ENCODE results near the gene AXL. TPM values are rescaled to one million over a fixed set of nuclear protein-coding genes. Genes with fewer than 3 reads are reported as not detected.
A peak's percentile ranks its signal among the peaks of the same experiment; 100 is the strongest.

AXL gene
- total and polyA plus RNA-seq, 2 of the 13 experiments (the other 11 are each of a cell fraction or from before 2014, with no cell fraction given): 0.71 to 5.9 TPM

- TF ChIP-seq ZC3H4 (CRISPR knock-in tag; IDR thresholded peaks at IDR 0.05; ENCODE audit: borderline replicate concordance) (no peak), ZNF576 (CRISPR knock-in tag; IDR thresholded peaks at IDR 0.05) (0 out of 2 replicates have a peak, but pooled peaks have one; percentile 1), ZNF296 (CRISPR knock-in tag; conservative IDR thresholded peaks at IDR 0.05) (0 out of 2 replicates have a peak, but pooled peaks have one; percentile 80), TEAD3 (CRISPR knock-in tag; optimal IDR thresholded peaks at IDR 0.05; ENCODE audit: borderline replicate concordance) (no peak), PREB (CRISPR knock-in tag; IDR thresholded peaks at IDR 0.05) (no peak), ZNF678 (CRISPR knock-in tag; IDR thresholded peaks at IDR 0.05) (no peak), ZNF709 (CRISPR knock-in tag; IDR thresholded peaks at IDR 0.05) (peak; percentile 76; the same call in 1 of the 2 replicates), TCF12 (IDR thresholded peaks at IDR 0.05) (no peak), TCF12 (CRISPR knock-in tag; IDR thresholded peaks at IDR 0.05) (peak; percentile 53; the same call in 1 of the 2 replicates), SRY (CRISPR knock-in tag; IDR thresholded peaks at IDR 0.05) (no peak), MIXL1 (CRISPR knock-in tag; IDR thresholded peaks at IDR 0.05) (no peak), SIN3B (IDR thresholded peaks at IDR 0.05; ENCODE audit: low read length) (no peak), ZNF597 (CRISPR knock-in tag; IDR thresholded peaks at IDR 0.05) (no peak), CENPBD1 (CRISPR knock-in tag; IDR thresholded peaks at IDR 0.05; ENCODE audit: borderline replicate concordance, low read depth) (no peak), ZNF512 (CRISPR knock-in tag; IDR thresholded peaks at IDR 0.05) (no peak), ZNF292 (CRISPR knock-in tag; IDR thresholded peaks at IDR 0.05; ENCODE audit: borderline replicate concordance, low read depth) (no peak), ZNF121 (CRISPR knock-in tag; IDR thresholded peaks at IDR 0.05) (no peak), MED13 (CRISPR knock-in tag; IDR thresholded peaks at IDR 0.05) (no peak), ARID3A (IDR thresholded peaks at IDR 0.05; ENCODE audit: low read depth, low read length) (no peak), FOXP4 (CRISPR knock-in tag; IDR thresholded peaks at IDR 0.05) (no peak), PAWR (CRISPR knock-in tag; IDR thresholded peaks at IDR 0.05; ENCODE audit: borderline replicate concordance) (no peak)
These were observed 45.8 kb downstream of the AXL start (continued) for GRCh38 chr19:41264581-41265394.

All from HepG2 (cell line).